Activated T-helper 1 cell treated with anti-CD3 and anti-CD28 coated beads, Interleukin-2, amount 50 U/mL, for 16 hours (primary cell): Measurements from ENCODE around the gene LILRA2.
"Not testable (repeated sequence)": the region's sequence is repeated elsewhere in the genome, so short reads cannot be mapped to it uniquely, and the experiment has no call there.

Source experiments
- DNase-seq, 2 donors: peaks; one replicate each; pipeline ENCODE4 v3.0.0-alpha.2; 2020; ENCODE audit warnings: low read depth in 1 of 2, low spot score in 1 of 2

LILRA2 gene

DNA sequence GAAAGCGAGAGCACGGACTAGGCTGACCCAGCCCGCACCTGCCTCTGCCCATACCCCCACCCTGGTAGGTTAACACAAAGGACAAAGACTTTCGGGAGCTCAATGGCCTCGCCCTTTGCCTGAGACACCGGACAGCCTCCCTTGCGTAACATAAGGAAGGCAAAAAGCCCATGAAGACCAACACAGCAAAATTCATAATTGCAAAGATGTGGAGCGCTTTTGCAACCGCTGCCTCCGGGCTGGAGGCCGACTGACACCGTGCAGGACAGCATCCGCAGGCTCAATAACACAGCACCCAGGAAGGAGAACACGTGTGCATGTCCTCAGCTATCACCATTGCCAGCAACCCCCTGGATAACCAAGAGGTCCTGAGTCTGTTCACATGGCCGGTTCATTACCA lies 35.2 kb downstream of the LILRA2 start:
- no peak for DNase-seq

- no peak for DNase-seq
These were observed 35.8 kb downstream of the LILRA2 start for GRCh38 chr19:54609356-54609791.

DNA sequence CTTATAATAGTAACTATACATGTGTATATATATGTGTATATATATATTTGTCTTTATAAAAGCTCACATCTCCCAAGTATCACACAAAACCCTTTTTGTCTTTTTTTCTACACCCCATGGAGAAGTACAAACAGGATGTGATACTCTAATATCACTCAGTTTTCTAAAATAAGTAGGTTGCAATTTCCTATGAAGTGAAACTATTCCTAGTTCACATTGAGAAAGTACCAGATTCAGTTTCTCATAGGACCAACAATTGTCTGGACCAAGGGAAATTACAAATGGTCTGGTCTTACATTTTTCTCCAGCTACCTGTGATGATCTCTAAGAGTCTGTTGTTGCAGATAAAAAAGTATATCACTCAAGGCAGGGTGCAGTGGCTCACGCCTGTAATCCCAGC lies 38.8 kb downstream of the LILRA2 start:
- DNase-seq, result no peak

DNA sequence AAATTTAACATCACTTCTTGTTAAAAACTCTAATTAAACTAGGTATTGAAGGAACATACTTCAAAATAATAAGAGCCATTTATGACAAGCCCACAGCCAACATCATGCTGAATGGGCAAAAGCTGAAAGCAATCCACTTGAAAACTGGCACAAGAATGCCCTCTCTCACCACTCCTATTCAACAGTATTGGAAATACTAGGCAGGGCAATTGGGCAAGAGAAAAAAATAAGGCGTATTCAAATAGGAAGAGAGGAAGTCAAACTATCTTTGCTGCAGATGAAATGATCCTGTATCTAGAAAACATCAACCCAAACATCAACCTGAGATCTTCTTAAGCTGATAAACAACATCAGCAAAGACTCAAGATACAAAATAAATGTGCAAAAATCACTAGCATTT lies 41.1 kb downstream of the LILRA2 start:
- DNase-seq, result no peak

- DNase-seq, result no peak
These were observed 42.5 kb downstream of the LILRA2 start for GRCh38 chr19:54616057-54616456.

- DNase-seq, result no peak
These were observed 43.4 kb downstream of the LILRA2 start for GRCh38 chr19:54616821-54617560.

DNA sequence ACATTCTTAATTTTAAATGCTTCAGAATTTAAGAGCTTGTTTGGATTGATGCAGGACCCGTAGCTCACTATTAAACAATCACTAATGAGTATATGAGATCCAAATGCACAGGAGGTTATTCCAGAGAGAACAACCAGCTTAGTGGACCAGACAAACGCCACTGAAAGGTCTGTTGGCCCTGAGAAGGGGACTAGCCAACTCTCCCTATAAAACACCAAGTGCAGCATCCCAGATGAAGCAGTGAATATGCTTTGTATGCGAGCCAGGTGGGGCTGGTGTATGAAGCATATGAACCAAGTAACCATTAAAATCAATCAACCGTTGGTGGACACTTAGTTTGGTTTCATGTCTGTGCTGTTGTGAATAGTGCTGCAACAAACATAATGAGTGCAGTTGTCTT lies 46.9 kb downstream of the LILRA2 start:
- no peak for DNase-seq

GRCh38 chr19:54622431-54622830 lies 48.8 kb downstream of the LILRA2 start:
- DNase-seq, result no peak

- DNase-seq, result not testable (repeated sequence)
These were observed 50.6 kb downstream of the LILRA2 start for GRCh38 chr19:54624234-54624633.

- DNase-seq, result not testable (repeated sequence)
These were observed 51.5 kb downstream of the LILRA2 start for GRCh38 chr19:54624934-54625730.

DNA sequence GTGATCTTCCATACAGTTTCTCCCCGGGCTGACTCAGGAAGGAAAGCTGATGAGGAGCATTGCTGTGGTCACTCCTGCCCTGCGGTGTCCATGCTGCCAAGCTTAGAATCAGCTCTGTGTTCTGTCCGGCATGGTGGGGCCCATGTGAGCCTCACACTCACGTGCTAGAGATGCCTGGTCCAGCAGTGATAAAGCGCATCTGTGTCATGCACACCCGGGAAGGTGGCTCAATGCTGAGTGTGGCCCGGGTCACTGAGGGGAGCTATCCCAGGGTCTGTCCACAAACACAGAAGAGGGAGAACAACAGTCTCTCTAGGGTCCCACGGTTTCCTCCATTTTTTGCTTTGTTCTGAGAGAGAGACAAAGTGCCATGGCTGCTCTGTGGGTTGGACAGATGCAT lies 53.2 kb downstream of the LILRA2 start:
- no peak for DNase-seq

DNA sequence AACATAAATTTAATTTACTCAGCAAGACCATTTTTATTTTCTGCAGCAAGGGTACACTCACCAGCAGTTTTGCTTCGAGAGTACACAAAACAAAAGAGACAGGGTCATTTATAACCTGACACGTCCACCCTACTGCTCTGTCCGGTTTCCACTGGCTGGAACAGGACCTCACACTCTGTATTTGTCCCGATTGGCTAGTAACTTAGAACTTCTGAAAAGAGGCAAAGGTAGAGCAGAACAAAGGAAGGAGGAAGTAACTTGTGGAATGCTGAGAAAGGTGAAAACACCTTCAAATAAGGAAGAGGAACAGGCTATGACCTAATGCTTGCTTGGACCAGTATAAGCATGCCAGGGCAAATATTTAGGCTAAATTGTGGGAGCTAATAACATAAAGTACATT lies 54.3 kb downstream of the LILRA2 start:
- not testable (repeated sequence) for DNase-seq

DNA sequence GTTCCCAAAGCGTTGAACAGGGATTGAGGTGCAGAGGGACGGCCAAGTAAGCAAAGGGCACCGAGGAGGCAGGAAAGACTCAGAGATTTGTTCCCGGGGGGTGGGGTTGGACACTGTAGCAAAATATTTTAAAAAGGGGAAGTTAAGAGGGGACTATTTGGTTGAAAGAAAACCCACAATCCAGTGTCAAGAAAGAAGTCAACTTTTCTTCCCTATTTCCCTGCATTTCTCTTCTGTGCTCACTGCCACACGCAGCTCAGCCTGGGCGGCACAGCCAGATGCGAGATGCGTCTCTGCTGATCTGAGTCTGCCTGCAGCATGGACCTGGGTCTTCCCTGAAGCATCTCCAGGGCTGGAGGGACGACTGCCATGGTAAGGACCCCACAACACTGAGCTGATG lies 56.7 kb downstream of the LILRA2 start, which contains the start of gene LILRB1:
LILRB1 (plus strand) TSS at position 223 of the 400 bp plus-strand sequence. CDS start 590 bp downstream, outside the sequence.
- DNase-seq, result not testable (repeated sequence)

DNA sequence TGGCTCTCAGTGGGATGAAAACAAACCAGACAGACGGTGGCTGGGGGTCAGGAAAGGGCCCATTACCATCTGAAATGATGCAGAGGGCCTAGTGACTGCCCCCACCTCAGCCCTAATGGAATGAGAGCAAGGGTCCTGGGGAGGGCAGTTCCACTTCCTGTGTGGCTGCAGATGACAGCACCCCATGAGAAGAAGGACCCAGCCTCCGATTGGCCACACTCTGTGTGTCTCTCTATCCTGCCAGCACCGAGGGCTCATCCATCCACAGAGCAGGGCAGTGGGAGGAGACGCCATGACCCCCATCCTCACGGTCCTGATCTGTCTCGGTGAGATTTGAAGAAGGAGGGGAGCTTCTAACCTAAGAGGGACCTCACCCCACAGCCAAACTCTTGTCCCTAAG lies 57.2 kb downstream of the LILRA2 start:
- no peak for DNase-seq

GRCh38 chr19:54631489-54632337 lies 58.1 kb downstream of the LILRA2 start:
- not testable (repeated sequence) for DNase-seq

- not testable (repeated sequence) for DNase-seq
These were observed 58.9 kb downstream of the LILRA2 start for GRCh38 chr19:54632517-54632916.

DNA sequence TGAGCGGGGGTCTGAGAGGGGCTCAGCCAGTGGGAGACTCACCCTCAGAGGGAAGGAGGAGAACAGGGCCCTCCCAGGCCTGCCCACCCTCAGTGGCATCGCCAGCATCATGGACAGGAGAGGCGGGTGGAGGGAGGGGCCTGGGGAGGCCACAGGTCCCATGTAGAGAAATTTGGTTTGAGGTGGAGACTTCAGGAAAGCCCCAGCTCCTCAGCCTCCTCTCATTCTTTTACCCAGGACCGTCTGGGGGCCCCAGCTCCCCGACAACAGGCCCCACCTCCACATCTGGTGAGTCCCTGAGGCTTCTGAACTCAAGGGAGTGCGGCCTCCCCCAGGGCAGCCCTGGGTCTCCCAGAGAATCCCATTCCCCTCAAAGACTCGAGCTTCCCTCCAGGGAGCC lies 59.8 kb downstream of the LILRA2 start:
- no peak for DNase-seq

GRCh38 chr19:54636081-54636480 lies 62.5 kb downstream of the LILRA2 start:
- not testable (repeated sequence) for DNase-seq

- DNase-seq, result no peak
These were observed 65.1 kb downstream of the LILRA2 start for GRCh38 chr19:54638683-54639082.
